ENCODE results near the gene RTN3.
"Not testable (repeated sequence)": the region's sequence is repeated elsewhere in the genome, so short reads cannot be mapped to it uniquely, and the experiment has no call there.

The RTN3 gene

GRCh38 chr11:63681321-63682065 is at the start of gene RTN3:
TSS of gene RTN3 (plus strand) at chr11:63681500. CDS start at chr11:63681637, 137 bp downstream.
- DNase-seq: peak; percentile 98

- DNase-seq: peak; percentile 60
These were observed 45.4 kb upstream of the RTN3 start for GRCh38 chr11:63635762-63636465.

GRCh38 chr11:63638436-63638835 is 42.9 kb upstream of the RTN3 start:
- not testable (repeated sequence) for DNase-seq

GRCh38 chr11:63639199-63639832 is 42.0 kb upstream of the RTN3 start:
- DNase-seq: no peak

GRCh38 chr11:63641727-63642126 is 39.6 kb upstream of the RTN3 start:
- DNase-seq: no peak

- no peak for DNase-seq
These were observed 38.1 kb upstream of the RTN3 start for GRCh38 chr11:63643205-63643604.

GRCh38 chr11:63652671-63653070 is 28.6 kb upstream of the RTN3 start:
- no peak for DNase-seq

- no peak for DNase-seq
These were observed 20.3 kb upstream of the RTN3 start for GRCh38 chr11:63660972-63661371.

GRCh38 chr11:63663809-63664208 is 17.5 kb upstream of the RTN3 start:
- DNase-seq: no peak

GRCh38 chr11:63666874-63667273 is 14.4 kb upstream of the RTN3 start:
- no peak for DNase-seq

- DNase-seq: no peak
These were observed 13.1 kb upstream of the RTN3 start for GRCh38 chr11:63667995-63668795.

GRCh38 chr11:63670096-63670432 is 11.2 kb upstream of the RTN3 start:
- no peak for DNase-seq

GRCh38 chr11:63670433-63671321 is 10.6 kb upstream of the RTN3 start:
- peak; percentile 62 for DNase-seq

GRCh38 chr11:63671322-63672155 is 9.8 kb upstream of the RTN3 start, which contains the start of gene ATL3:
TSS of gene ATL3 (minus strand) at chr11:63671376. CDS start at chr11:63671335, 41 bp downstream.
- DNase-seq: peak; percentile 97

GRCh38 chr11:63672156-63672463 is 9.2 kb upstream of the RTN3 start:
- no peak for DNase-seq

GRCh38 chr11:63672936-63673539 is 8.3 kb upstream of the RTN3 start:
- no peak for DNase-seq

- no peak for DNase-seq
These were observed 7.7 kb upstream of the RTN3 start for GRCh38 chr11:63673579-63673978.

GRCh38 chr11:63680834-63681320 is 423 bp upstream of the RTN3 start:
- DNase-seq: no peak

GRCh38 chr11:63682066-63683021 is 1.0 kb downstream of the RTN3 start:
- peak; percentile 48 for DNase-seq

Measured in right hindlimb (tissue), 1 donor.